GOT3 (cell line): ENCODE data around the gene FAM43A.

Experiments used
- DNase-seq: peaks from one replicate; lab custom pipeline; 2025; ENCODE audit warnings: mixed read lengths; lab: John Stamatoyannopoulos, UW

The FAM43A gene

DNA sequence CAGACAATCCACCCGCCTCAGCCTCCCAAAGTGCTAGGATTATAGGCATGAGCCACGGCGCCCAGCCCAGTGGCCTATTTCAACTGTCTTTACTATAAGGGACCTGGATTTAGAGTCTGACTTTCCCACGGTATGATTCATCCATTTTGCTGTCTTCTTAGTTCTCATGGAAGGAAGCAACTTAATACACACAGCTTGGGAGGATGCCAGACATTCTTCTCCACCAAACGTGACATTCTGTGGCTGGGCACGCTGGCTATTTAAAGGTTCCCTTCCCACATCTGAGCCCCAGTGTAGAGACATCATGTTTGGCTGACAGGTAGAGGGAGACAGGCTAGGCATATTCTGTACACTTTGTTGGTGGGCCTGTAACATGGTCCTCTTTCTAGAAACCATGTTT is 26.2 kb downstream of the FAM43A start:
- DNase-seq: no peak

DNA sequence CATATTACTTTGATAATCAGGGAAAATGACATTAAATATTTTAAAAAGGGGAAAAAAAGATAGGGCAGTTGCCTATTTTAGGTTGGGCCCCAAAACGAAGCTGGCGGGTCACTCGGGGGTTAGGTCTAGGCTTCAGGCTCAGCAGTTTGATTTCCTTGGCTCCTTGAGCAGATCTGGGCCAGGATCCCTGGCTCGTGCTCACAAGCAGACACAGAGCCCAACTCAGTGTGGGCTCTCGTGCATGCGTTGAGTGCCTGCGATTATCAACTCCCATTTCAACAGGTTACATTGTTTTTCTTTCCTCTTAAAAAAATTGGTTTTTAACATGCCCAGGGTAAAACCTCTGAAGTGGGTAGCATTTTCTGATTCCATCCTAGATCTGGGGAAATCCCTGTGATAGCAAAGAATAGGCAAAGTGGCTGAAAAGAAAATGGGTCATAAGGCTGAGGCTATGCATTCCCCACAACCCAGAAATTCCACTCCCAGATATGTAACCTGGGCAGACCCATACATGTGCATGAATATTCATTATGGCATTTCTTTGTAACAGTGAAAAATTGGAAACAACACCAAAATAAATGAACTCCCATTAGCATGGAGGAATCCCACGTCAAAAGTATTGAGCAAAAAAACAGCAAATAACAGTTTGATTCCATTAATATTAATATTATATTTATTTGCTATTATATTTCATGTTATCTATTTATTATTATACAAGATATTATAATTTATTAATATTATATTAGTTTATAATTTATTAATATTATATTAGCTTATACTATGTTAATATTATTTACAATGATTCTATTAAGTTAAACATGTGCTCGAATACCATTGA is 27.8 kb downstream of the FAM43A start:
- DNase-seq: no peak

DNA sequence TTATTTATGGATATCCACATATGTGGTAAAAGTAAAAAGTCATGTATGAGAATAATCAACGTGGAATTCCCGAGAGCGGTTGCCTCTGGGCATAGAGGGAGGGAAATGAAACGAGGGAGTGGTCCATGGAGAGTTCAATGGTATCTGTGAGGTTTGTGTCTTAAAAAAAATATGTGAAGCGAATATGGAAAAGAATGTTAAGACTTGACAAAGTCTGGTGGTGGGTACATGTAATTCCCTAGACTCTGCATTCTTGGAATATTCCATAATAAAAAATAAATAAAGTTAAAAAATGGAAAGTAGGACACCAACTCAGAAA is 28.4 kb downstream of the FAM43A start:
- DNase-seq: no peak

DNA sequence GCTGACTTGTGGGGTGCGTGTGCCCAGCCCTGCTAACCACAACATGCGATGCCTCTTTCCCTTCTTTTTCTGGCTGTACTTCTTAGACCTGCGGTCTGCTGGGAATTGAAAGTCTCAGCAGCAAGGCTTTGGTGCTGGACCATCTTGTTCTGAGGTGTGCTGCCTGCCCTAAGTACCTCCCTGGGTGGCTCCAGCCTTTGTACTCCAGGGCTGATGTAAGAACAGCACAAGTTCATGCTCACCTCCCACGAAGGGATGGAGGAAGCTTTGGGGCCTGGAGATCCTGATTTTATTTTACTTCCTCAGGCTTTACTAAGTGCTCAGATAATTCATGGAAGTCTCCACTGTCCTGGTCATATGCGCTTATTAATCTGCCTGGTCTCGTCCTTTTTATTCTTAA is 28.9 kb downstream of the FAM43A start:
- DNase-seq: no peak

DNA sequence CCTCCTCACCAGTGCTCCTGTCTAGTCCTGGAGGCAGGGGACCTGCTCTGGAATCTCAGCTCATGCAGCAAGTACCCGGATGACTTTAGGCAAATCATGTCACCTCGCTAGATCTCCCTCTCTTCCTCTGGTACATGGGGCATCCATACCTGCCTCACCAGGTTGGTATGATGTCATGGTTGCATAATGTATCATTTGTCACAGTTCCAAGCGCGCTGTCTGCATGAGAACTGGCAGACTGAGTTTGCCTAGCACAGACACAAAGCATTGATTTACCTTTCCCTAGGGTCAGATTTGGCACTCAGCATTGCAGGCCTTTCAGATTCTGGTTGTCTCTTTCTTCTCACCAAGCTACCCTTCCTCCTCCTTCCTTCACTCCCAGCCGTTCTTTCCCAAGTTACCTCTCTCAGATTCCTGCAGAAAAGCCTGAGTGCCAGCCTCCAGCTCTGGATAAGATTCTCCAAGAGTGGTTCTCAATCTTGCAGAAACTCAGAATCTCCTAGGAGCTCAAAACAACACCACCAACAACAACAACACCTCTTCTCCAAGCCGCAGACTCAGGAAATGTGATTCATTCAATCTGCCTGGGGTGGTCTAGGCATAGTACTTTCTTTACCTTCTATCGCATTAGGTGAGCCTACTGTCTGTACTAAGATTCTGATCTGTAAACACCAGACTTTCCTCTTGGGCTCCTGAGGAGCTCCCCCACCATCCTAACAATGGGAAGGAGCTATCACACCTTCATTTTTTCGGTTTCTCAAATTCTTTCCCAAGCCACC is 29.5 kb downstream of the FAM43A start:
- DNase-seq: no peak

DNA sequence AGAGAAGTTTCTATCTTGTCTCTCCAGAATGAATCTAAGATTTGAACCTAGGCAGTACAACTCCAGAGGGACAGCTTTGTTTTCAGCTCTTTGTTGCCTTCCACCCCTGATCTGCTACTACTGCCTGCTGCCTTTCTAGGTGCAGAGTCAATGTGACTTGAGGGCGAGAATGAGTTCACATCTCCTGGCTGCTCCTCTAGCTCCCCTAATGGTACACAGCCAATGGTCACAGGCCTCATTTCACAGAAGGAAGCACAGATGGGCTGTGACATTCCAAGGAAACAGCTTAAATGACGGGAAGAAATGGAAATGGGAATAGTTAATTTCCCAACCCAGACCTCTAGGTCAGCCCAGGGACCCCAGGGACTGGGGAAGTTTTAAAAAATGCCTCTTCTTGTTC is 32.4 kb downstream of the FAM43A start:
- no peak for DNase-seq

DNA sequence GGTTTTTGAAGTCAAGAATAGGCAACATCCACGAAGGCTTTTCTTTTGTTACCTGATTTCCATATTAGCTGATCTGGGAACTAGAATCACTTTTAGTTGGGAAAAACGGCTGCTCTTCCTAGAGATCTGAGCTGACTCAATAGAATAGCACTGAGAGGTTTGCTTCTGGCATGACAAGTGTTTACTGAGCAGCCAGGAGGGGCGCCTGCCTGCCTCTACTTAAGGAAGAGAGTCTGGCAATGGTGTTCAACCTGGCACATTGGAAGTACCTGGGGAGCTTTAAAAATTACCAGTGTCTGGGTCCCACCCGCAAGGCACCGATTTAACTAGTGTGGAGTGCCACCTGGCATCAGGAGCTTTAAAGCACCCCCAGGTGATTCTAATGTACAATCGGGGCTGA is 34.4 kb downstream of the FAM43A start:
- no peak for DNase-seq

DNA sequence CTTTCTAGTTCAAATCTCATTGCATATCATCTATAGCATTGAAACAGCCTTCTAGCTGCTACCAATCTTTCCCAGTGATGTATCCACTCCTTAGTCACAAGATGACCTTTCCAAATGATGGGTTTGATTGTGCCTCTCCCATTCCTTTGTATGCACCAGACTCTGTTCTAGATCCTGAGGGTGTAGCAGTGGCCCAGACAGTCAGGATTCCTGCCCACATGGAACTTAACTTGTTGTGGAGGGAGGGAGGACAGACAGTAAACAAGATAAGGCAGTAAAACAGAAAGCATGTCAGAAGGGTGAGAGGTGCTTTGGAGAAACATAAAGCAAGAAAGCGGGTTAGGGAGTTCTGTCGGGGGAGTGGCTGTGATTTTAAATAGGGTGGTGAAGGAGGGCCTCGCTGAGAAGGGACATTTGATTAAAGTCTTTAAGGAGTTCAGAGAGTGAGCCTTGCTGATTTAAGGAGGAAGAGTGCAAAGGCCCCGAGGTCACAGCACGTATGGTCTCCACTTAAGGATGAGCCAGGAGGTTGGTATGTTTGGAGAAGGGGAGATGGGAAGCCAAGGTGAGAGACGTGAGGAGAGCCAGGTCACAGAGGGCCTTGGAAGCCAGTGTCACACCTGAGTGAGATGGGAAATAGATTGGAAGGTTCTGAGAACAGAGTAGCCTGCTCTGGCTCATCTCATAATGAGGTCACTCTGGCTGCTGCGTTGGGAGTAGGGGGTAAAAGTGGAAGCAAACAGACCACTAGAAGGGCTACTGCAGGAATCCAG is 38.3 kb downstream of the FAM43A start:
- no peak for DNase-seq

DNA sequence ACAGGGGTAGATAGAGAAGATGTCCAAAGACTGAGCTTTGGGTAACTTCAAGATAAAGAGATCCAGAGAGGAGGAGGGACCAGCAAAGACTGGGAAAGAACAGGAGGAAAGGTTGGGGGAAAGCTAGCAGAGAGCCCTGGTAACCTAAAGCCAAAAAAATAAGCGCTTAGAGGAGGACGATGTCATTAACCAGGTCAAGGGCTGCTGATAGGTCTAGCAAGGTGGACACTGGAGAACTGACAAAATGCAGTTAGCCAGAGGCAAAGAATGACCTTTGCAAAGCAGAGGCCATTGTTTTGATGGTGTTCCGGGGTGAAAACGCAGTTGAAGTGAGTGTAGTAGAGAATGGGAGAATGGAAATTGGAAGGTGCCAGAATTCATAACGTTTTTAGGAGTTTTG is 39.7 kb downstream of the FAM43A start:
- no peak for DNase-seq

DNA sequence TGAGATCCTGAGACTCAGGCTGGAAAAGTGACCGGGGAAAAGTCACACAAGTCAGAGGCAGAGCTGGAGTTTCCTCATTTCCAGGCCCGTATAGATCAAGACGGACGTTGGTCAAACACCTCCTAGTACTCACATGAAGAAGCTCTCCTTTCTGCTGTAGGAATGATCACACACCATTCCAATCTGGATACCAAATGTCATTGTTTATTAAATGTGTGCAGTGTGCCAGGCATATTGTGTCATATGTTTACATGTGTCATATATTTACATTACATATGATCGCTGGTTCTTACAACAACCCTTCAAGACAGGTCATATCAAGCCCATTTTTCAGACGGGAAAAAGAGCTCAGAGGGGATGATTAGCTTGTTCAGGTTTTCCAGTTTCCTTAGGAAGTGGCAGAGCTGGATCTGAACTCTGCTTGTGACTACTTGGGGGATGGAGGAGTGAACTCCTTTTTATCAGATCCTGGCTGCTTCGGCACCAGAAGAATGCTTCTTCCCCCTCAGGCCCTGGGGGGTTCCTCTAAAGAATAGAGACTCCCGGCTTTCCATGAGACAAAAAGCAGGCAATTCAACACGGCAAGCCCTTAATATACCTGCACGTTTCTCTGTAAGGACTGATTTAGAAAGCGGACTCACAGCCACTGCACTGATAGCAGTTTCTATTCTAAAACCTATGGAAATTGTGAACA is 41.9 kb downstream of the FAM43A start:
- DNase-seq: no peak

DNA sequence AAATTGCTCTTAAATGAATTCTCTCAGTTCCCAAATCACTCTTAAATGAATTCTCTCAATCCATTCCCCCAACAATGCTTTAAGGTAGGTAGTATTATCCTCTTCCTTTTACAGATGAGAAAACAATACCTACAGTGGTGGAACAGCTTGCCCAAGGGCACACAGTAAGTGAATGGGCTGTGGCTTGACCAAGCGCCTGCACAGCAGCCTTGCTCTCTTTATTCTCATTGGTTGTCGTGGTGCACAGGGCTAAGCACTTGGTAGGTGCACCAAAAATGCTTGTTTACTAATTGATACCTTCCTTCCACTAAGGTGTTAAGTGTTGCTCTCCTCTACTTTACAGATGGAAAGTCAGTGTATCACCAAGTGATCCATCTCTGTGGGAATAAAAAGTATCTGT is 43.3 kb downstream of the FAM43A start:
- no peak for DNase-seq

DNA sequence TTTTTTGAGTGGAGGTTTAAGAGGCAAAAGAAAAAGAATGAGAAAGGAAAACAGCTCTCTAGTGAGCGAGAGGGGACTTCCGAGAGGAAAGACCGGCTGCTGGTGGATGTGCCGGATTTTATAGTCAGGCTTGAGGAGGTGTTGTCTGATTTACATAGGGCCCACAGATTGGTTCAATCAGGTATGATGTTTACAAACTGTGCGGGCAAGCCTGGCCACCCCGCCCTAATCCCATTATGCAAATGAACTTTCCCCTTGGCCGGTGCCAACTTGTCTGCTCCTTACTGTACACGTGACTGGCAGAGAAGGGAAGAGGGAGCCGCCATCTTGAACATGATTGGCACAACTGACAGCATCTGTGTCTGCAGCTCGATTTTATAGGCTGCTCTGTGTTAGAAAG is 44.7 kb downstream of the FAM43A start:
- DNase-seq: no peak

DNA sequence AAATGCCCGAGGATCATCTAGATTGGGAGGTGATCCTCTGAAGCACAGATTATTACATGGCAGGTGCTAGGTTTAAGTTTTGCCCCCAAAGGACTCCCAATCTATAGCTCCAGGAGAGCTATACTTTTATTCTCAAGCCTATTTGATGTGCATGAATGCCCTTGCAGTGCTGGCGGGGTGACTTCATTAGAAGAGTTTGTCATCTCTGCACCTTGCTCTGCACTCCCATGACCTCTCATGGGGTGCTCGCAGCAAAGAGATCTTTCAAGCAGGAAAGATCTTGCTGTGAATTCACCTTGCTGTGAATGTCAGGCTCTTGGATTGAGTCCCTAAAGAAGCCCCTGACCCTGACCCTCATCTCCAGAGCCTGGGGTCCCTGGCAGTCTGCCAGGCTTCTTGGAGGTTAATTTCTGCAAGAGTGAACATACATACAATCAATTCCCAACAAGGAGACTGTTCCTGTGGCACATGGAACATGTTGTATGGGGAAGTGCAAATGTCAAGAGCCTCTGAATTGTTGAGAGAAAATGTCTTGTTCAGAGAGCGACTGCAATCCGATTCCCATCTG is 45.9 kb downstream of the FAM43A start:
- DNase-seq: no peak

DNA sequence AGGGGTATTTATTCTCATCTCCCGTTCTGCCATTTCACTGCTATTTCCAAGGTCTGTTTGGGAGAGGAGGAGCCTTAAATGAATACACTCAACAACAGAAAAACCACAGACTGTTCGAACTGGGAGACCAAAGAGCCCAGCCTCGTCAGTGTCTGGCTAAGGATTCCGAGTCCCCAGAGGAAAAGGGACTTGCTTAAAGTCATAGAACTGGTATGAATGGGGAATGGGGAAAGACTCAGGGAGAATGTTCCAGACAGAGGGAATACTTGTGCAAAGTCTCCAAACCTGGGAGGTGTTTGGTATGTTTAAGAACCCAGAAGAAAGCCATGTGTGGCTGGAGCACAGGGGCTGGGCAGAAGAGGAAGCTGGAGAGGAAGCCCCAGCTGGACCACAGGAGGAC is 46.9 kb downstream of the FAM43A start:
- no peak for DNase-seq

DNA sequence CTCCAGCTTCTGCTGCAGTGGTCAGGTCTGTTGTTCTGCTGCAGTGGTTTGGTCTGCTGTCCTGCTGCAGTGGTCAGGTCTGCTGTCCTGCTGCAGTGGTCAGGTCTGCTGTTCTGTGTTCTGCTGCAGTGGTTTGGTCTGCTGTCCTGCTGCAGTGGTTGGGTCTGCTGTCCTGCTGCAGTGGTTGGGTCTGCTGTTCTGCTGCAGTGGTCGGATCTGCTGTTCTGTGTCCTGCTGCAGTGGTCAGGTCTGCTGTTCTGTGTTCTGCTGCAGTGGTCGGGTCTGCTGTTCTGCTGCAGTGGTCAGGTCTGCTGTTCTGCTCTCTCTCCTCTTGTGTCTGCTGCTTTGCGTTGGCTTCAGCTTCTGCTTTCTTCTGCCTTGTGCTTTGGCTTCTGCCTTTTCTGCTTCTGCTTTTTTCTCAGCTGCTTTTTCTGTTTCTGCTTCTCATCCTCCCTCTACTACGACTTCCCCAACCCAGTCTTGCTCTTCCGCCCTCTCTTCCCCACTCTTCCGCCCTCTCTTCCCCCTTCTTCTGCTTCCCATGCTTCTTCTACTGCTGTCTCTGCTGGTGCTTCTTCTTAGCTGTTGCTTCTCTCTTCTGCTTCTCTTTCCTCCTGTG is 50.7 kb downstream of the FAM43A start:
- DNase-seq: no peak

DNA sequence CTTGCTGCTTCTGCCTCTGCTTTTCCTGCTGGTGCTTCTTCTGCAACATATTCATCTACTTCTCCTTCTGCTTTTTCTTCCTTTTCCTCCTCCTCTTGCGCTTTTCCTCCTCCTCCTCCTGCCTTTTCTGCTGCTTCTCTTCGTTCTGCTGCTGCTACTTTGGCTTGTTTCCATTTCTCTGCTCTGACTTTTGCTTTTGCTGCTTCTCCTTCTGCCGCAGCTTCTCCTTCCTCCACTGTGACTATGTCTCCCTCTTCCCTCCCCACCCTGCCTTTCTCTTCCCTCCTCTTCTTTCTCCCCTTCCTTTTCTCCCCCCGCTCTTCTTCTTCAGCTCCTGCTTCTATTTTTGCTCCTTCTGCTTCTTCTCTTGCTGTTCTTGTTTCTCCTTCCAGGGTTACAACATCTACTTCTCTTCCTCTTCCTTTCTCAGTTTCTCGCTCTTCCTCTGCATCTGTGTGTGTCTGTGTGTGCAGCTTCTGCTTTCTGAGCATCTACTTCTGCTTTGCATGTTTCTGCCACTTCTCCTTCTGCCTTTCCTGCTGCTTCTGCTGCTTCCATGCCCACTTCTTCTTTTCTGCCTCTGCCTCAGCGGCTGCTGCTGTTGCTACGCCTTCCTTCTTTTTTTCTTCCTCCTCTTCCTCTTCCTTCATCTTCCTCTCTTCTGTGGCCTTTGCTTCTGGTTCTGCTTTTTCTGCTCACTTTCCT is 51.4 kb downstream of the FAM43A start:
- no peak for DNase-seq
